ENCODE data around the gene WDR55.
"Not testable (repeated sequence)": the region's sequence is repeated elsewhere in the genome, so short reads cannot be mapped to it uniquely, and the experiment has no call there.

Gene WDR55

GRCh38 chr5:140642718-140643117 is 22.0 kb upstream of the WDR55 start:
- DNase-seq (ENCODE audit: low read depth in 2 of 2, low spot score in 1 of 2), result no peak

GRCh38 chr5:140647042-140647419 is 17.7 kb upstream of the WDR55 start:
- DNase-seq (ENCODE audit: low read depth in 2 of 2, low spot score in 1 of 2), result no peak

- no peak for DNase-seq (ENCODE audit: low read depth in 2 of 2, low spot score in 1 of 2)
Measured at GRCh38 chr5:140658870-140659269, 5.8 kb upstream of the WDR55 start.

- not testable (repeated sequence) for DNase-seq (ENCODE audit: low read depth in 2 of 2, low spot score in 1 of 2)
Measured at GRCh38 chr5:140660371-140660770, 4.3 kb upstream of the WDR55 start.

- DNase-seq (ENCODE audit: low read depth in 2 of 2, low spot score in 1 of 2), result no peak
Measured at GRCh38 chr5:140664030-140664358, 710 bp upstream of the WDR55 start.

GRCh38 chr5:140671035-140671434 is 6.3 kb downstream of the WDR55 start:
- not testable (repeated sequence) for DNase-seq (ENCODE audit: low read depth in 2 of 2, low spot score in 1 of 2)

- no peak for DNase-seq (ENCODE audit: low read depth in 2 of 2, low spot score in 1 of 2)
Measured at GRCh38 chr5:140671472-140672125, 6.9 kb downstream of the WDR55 start.

GRCh38 chr5:140672455-140673186 is 7.9 kb downstream of the WDR55 start:
- no peak for DNase-seq (ENCODE audit: low read depth in 2 of 2, low spot score in 1 of 2)

GRCh38 chr5:140673187-140673976 is 8.7 kb downstream of the WDR55 start, which contains the start of gene DND1:
TSS of gene DND1 (minus strand) at chr5:140673576. CDS start at chr5:140673542, 34 bp downstream.
- no peak for DNase-seq (ENCODE audit: low read depth in 2 of 2, low spot score in 1 of 2)

- no peak for DNase-seq (ENCODE audit: low read depth in 2 of 2, low spot score in 1 of 2)
Measured at GRCh38 chr5:140674211-140674610, 9.5 kb downstream of the WDR55 start.

GRCh38 chr5:140674629-140675028 is 9.9 kb downstream of the WDR55 start:
- DNase-seq (ENCODE audit: low read depth in 2 of 2, low spot score in 1 of 2), result no peak

- DNase-seq (ENCODE audit: low read depth in 2 of 2, low spot score in 1 of 2), result no peak
Measured at GRCh38 chr5:140677947-140678346, 13.2 kb downstream of the WDR55 start.

- no peak for DNase-seq (ENCODE audit: low read depth in 2 of 2, low spot score in 1 of 2)
Measured at GRCh38 chr5:140678993-140679392, 14.3 kb downstream of the WDR55 start.

- no peak for DNase-seq (ENCODE audit: low read depth in 2 of 2, low spot score in 1 of 2)
Measured at GRCh38 chr5:140690376-140690932, 25.8 kb downstream of the WDR55 start.

- peak; percentile 64 to 76 for DNase-seq (ENCODE audit: low read depth in 2 of 2, low spot score in 1 of 2)
Measured at GRCh38 chr5:140690941-140691924, 26.5 kb downstream of the WDR55 start, which contains the start of the genes HARS1 and HARS2. TSS of gene HARS1 (minus strand) at chr5:140691370. CDS start at chr5:140691304, 66 bp downstream. TSS of gene HARS2 (plus strand) at chr5:140691455. CDS start at chr5:140691649, 194 bp downstream.

- DNase-seq (ENCODE audit: low read depth in 2 of 2, low spot score in 1 of 2), result no peak
Measured at GRCh38 chr5:140694276-140694675, 29.6 kb downstream of the WDR55 start.

- DNase-seq (ENCODE audit: low read depth in 2 of 2, low spot score in 1 of 2), result no peak
Measured at GRCh38 chr5:140696891-140697492, 32.3 kb downstream of the WDR55 start.

GRCh38 chr5:140700177-140701144 is 35.8 kb downstream of the WDR55 start, which contains the start of gene ZMAT2:
TSS of gene ZMAT2 (plus strand) at chr5:140700447. CDS start at chr5:140700461, 14 bp downstream.
- peak; percentile 72 to 87 for DNase-seq (ENCODE audit: low read depth in 2 of 2, low spot score in 1 of 2)

GRCh38 chr5:140707812-140708211 is 43.1 kb downstream of the WDR55 start:
- no peak for DNase-seq (ENCODE audit: low read depth in 2 of 2, low spot score in 1 of 2)
